GM12878 (cell line): ENCODE results near the gene PPP1R12A. TPM values are rescaled to one million over a fixed set of nuclear protein-coding genes. Genes with fewer than 3 reads are reported as not detected.

Experiments
- ATAC-seq: fragments of 200-7000 bp; cut with Tn5 transposase; 3 replicates; pipeline ENCODE4 v1.9.1; 2020; ENCODE audit warnings: mild to moderate bottlenecking, moderate library complexity
- BruUV-seq: library from RNA; stranded (reverse); fragments of 400-500 nt; replicated peaks from 2 replicates; lab custom pipeline; 2021; lab: Mats Ljungman, UMichigan
- CTCF ChIA-PET: fragments of 300-600 bp; sonication (Branson Sonifier 250); formaldehyde crosslinking; extraction: SDS; loops from one replicate; lab custom pipeline; 2021; ENCODE audit warnings: inconsistent platforms; lab: Yijun Ruan, JAX
- POLR2A ChIA-PET: fragments of 350-600 bp; formaldehyde crosslinking; extraction: SDS; loops from one replicate; lab custom pipeline; 2021; ENCODE audit warnings: inconsistent platforms; lab: Charles Lee
- RAD21 ChIA-PET: fragments of 300-600 bp; sonication (Branson Sonifier 250); formaldehyde crosslinking; loops from one replicate; lab custom pipeline; 2023; ENCODE audit warnings: antibody characterized with exemption; ENCODE audit not compliant: unreplicated experiment; lab: Charles Lee
- SMC1A ChIA-PET: fragments of 300-600 bp; sonication (Branson Sonifier 250); formaldehyde crosslinking; loops from one replicate; lab custom pipeline; 2023; ENCODE audit not compliant: unreplicated experiment, uncharacterized antibody; lab: Charles Lee
- DNase-seq: peaks from one replicate; pipeline ENCODE4 v3.0.0-alpha.2; 2011; ENCODE audit warnings: low read depth, low spot score
- FAIRE-seq: peaks from 3 replicates; lab custom pipeline; 2011; peaks lifted over from hg19 to GRCh38; lab: Jason Lieb, UNC
- H2AFZ ChIP-seq: 2 replicates; pipeline ENCODE4 v1.6.0; 2011; ENCODE audit warnings: low read depth, low read length, control low read depth; ENCODE audit not compliant: control insufficient read depth
- H3K27ac ChIP-seq: 2 replicates; pipeline ENCODE4 v1.5.1; 2011; ENCODE audit warnings: control low read depth; ENCODE audit not compliant: control insufficient read depth, insufficient read depth
- H3K27me3 ChIP-seq, 2 experiments: replicated peaks in 1 of 2; 2 replicates each; pipeline versions ENCODE4 v1.6.0 to v1.6.1; 2011; ENCODE audit warnings: low read length in 1 of 2; ENCODE audit not compliant: control insufficient read depth in 2 of 2, insufficient read depth in 2 of 2
- H3K36me3 ChIP-seq, 2 experiments: 2 replicates each; pipeline ENCODE4 v1.5.1; 2011; ENCODE audit warnings: low read length in 1 of 2; ENCODE audit not compliant: control insufficient read depth in 2 of 2, insufficient read depth in 2 of 2
- H3K4me1 ChIP-seq: 2 replicates; pipeline ENCODE4 v1.6.1; 2011; ENCODE audit warnings: mild to moderate bottlenecking, low read length, moderate library complexity, mixed read lengths; ENCODE audit not compliant: control insufficient read depth, insufficient read depth
- H3K4me2 ChIP-seq: 2 replicates; pipeline ENCODE4 v1.6.0; 2011; ENCODE audit warnings: control low read depth; ENCODE audit not compliant: control insufficient read depth, insufficient read depth
- H3K4me3 ChIP-seq: fragments of 200-600 bp; sonication (generic); 2 replicates; pipeline ENCODE4 v1.5.1; 2016
- H3K79me2 ChIP-seq: 2 replicates; pipeline ENCODE4 v1.6.0; 2011; ENCODE audit warnings: low read length; ENCODE audit not compliant: control insufficient read depth, insufficient read depth
- H3K9ac ChIP-seq: 2 replicates; pipeline ENCODE4 v1.8.0; 2011; ENCODE audit warnings: low read length, control low read depth, mixed read lengths; ENCODE audit not compliant: control insufficient read depth, insufficient read depth
- H3K9me3 ChIP-seq: replicated peaks from 3 replicates; pipeline ENCODE4 v1.5.1; 2011; ENCODE audit warnings: mild to moderate bottlenecking, low read length; ENCODE audit not compliant: control insufficient read depth, insufficient read depth
- H4K20me1 ChIP-seq: 2 replicates; pipeline ENCODE4 v1.6.0; 2011; ENCODE audit not compliant: control insufficient read depth, insufficient read depth
- CBFB ChIP-seq: IDR thresholded peaks from 2 replicates; pipeline ENCODE4 v1.6.1; 2016; ENCODE audit warnings: antibody characterized with exemption, low read depth
- CHD1 ChIP-seq: IDR thresholded peaks from 2 replicates; pipeline ENCODE4 v1.6.1; 2012; ENCODE audit warnings: low read depth, low read length, improper control_type of control experiment
- CREM ChIP-seq: IDR thresholded peaks from 2 replicates; pipeline ENCODE4 v1.6.1; 2014; ENCODE audit warnings: antibody characterized with exemption, low read depth
- FOS ChIP-seq: IDR thresholded peaks from 3 replicates; pipeline ENCODE4 v1.6.1; 2011; ENCODE audit warnings: borderline replicate concordance; ENCODE audit not compliant: insufficient read length; ENCODE audit errors: extremely low read depth
- FOXK2 ChIP-seq: fragments of 450-650 bp; IDR thresholded peaks from 2 replicates; pipeline ENCODE4 v1.6.1; 2017; ENCODE audit warnings: mild to moderate bottlenecking, moderate library complexity
- FOXM1 ChIP-seq: IDR thresholded peaks from 2 replicates; pipeline ENCODE4 v1.6.1; 2012; ENCODE audit warnings: low read depth, mild to moderate bottlenecking, inconsistent platforms, low read length, moderate library complexity
- MXI1 ChIP-seq: fragments of 150-350 bp; IDR thresholded peaks from 2 replicates; pipeline ENCODE4 v1.6.1; 2011; ENCODE audit warnings: low read depth, mild to moderate bottlenecking, inconsistent platforms, low read length, improper control_type of control experiment
- NFIC ChIP-seq: IDR thresholded peaks from 2 replicates; pipeline ENCODE4 v1.6.1; 2012; ENCODE audit warnings: low read depth, mild to moderate bottlenecking, inconsistent platforms, low read length, moderate library complexity
- POU2F2 ChIP-seq: IDR thresholded peaks from 3 replicates; pipeline ENCODE4 v1.6.1; 2011; ENCODE audit warnings: low read depth, mild to moderate bottlenecking, low read length, borderline replicate concordance
- RB1 ChIP-seq: fragments of 450-650 bp; formaldehyde crosslinking; IDR thresholded peaks from 2 replicates; pipeline ENCODE4 v1.6.1; 2017; ENCODE audit warnings: mild to moderate bottlenecking, borderline replicate concordance
- TAF1 ChIP-seq: IDR thresholded peaks from 2 replicates; pipeline ENCODE4 v1.6.1; 2011; ENCODE audit warnings: mild to moderate bottlenecking, low read depth, low read length, borderline replicate concordance
- TARDBP ChIP-seq: IDR thresholded peaks from 2 replicates; pipeline ENCODE4 v1.6.1; 2016; ENCODE audit warnings: borderline replicate concordance
- TCF3 ChIP-seq: IDR thresholded peaks from 2 replicates; pipeline ENCODE4 v1.6.1; 2012; ENCODE audit warnings: low read depth, mild to moderate bottlenecking, low read length, borderline replicate concordance; ENCODE audit not compliant: insufficient read depth
- WGBS: methylation state at CpG from one replicate; pipeline ENCODE4 v1.1.6; 2016; ENCODE audit warnings: low lambda C conversion rate; ENCODE audit not compliant: insufficient replicate concordance, insufficient coverage; ENCODE audit errors: missing lambda C conversion rate; 5-methylcytosine and 5-hydroxymethylcytosine counted together
- in situ Hi-C: fragments of 300-500 bp; cut with MboI; formaldehyde crosslinking; loops from 9 replicates; pipeline ENCODE4 v1.14.3; 2018; ENCODE audit warnings: mixed read lengths
- intact Hi-C: fragments of 100-400 bp; cut with micrococcal nuclease; formaldehyde crosslinking; loops from one replicate; pipeline ENCODE4 v1.14.2; 2022; ENCODE audit not compliant: unreplicated experiment
- polyA plus RNA-seq, 11 experiments: library from polyadenylated mRNA; depleted of rRNA in 4 of 11; unstranded in 6 of 11; stranded (reverse) in 5 of 11; fragments of >200 nt; fragmentation: Nextera tagmentation in 4 of 11; fragmentation: Illumina TruSeq in 1 of 11; extraction: Ambion mirVana in 4 of 11; extraction: Trizol in 1 of 11; gene quantifications; 1 replicate in 1 of 11; 2 replicates in 10 of 11; pipeline versions ENCODE4 v1.2.1 to v1.2.3, GENCODE V29; 2011 to 2016; ENCODE audit warnings: inconsistent platforms in 2 of 11, missing spikeins in 2 of 11, low read depth in 1 of 11
- total RNA-seq, 4 experiments: library from RNA; depleted of rRNA in 3 of 4; stranded (reverse); fragments of >200 nt in 3 of 4; fragmentation: Illumina TruSeq in 1 of 4; extraction: Trizol in 1 of 4; gene quantifications; 2 replicates each; pipeline versions ENCODE4 v1.2.1 to v1.2.3, GENCODE V29; 2013 to 2021
- TF ChIP-seq, protein P1 (sequence below), 3 experiments: IDR thresholded peaks in 2 of 3; conservative IDR thresholded peaks in 1 of 3; 2 replicates each; pipeline ENCODE4 v1.5.1; 2011; ENCODE audit warnings: low read depth in 3 of 3, low read length in 3 of 3, mild to moderate bottlenecking in 3 of 3, control low read depth in 2 of 3, moderate library complexity in 2 of 3, inconsistent platforms in 1 of 3, mixed read lengths in 1 of 3; ENCODE audit not compliant: control insufficient read depth in 2 of 3, insufficient read depth in 1 of 3; ENCODE audit errors: extremely low read depth in 1 of 3
- TF ChIP-seq, protein P2 (sequence below): IDR thresholded peaks from 2 replicates; pipeline ENCODE4 v1.6.1; 2012; ENCODE audit warnings: low read depth, low read length, improper control_type of control experiment
- TF ChIP-seq, protein P3 (sequence below): IDR thresholded peaks from 2 replicates; pipeline ENCODE4 v1.6.1; 2012; ENCODE audit warnings: low read depth, low read length, improper control_type of control experiment

The PPP1R12A gene
- total and polyA plus RNA-seq, 10 of the 15 experiments (the other 5 are each of a cell fraction or from before 2014, with no cell fraction given) = 22.8 to 134 (median 51.4) TPM

DNA sequence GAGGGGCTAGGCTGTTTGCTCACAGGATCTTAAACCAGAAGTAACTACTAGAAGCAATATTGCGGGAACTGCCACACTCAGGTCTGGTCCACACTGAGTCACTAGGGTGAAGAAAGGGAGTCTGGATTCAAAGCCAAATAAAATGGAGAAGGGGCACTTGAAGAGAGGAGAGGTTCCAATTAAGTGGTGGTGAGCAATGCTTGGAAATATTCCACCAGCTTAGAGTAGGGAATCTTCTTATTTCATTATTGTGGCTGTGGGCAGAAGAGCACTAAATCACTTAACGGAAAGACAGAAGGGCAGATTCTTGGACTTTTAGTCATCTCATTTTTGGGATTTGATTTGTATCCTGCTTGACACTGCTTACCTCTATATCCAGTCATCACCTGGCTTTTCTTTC is 48.6 kb upstream of the PPP1R12A start:
- ChIA-PET CTCF (no interaction called here), POLR2A (no interaction called here), SMC1A (no interaction called here), RAD21 (no interaction called here)
- H3K9me3 ChIP-seq = no peaks in the 10 kb centered on the region
- H4K20me1 ChIP-seq = no peaks in the 10 kb centered on the region
- TF ChIP-seq CHD1 (no peak), POU2F2 (no peak), MXI1 (no peak), TAF1 (no peak), CREM (no peak), TCF3 (no peak), FOXM1 (no peak), NFIC (no peak), CBFB (no peak), FOS (no peak), RB1 (no peak), TARDBP (no peak), FOXK2 (no peak)
- TF ChIP-seq, protein P1, sequence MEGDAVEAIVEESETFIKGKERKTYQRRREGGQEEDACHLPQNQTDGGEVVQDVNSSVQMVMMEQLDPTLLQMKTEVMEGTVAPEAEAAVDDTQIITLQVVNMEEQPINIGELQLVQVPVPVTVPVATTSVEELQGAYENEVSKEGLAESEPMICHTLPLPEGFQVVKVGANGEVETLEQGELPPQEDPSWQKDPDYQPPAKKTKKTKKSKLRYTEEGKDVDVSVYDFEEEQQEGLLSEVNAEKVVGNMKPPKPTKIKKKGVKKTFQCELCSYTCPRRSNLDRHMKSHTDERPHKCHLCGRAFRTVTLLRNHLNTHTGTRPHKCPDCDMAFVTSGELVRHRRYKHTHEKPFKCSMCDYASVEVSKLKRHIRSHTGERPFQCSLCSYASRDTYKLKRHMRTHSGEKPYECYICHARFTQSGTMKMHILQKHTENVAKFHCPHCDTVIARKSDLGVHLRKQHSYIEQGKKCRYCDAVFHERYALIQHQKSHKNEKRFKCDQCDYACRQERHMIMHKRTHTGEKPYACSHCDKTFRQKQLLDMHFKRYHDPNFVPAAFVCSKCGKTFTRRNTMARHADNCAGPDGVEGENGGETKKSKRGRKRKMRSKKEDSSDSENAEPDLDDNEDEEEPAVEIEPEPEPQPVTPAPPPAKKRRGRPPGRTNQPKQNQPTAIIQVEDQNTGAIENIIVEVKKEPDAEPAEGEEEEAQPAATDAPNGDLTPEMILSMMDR (IDR thresholded peaks at IDR 0.05 in 2 of 3, conservative IDR thresholded peaks at IDR 0.05 in 1 of 3; ENCODE audit: control insufficient read depth in 2 of 3, extremely low read depth in 1 of 3, insufficient read depth in 1 of 3, low read depth in 3 of 3, low read length in 3 of 3) = no peak
- TF ChIP-seq, protein P2, sequence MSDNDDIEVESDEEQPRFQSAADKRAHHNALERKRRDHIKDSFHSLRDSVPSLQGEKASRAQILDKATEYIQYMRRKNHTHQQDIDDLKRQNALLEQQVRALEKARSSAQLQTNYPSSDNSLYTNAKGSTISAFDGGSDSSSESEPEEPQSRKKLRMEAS = no peak
- TF ChIP-seq, protein P3, sequence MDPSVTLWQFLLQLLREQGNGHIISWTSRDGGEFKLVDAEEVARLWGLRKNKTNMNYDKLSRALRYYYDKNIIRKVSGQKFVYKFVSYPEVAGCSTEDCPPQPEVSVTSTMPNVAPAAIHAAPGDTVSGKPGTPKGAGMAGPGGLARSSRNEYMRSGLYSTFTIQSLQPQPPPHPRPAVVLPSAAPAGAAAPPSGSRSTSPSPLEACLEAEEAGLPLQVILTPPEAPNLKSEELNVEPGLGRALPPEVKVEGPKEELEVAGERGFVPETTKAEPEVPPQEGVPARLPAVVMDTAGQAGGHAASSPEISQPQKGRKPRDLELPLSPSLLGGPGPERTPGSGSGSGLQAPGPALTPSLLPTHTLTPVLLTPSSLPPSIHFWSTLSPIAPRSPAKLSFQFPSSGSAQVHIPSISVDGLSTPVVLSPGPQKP = no peak
- H3K4me2 ChIP-seq = no peak overlapping the region
- no peak overlapping the region for H3K4me3 ChIP-seq
- intact Hi-C loops = no loop called here
- no peak overlapping the region for H3K9ac ChIP-seq
- no peak overlapping the region for H2AFZ ChIP-seq
- in situ Hi-C loops = no loop called here
- no TSS peak for BruUV-seq
- FAIRE-seq (no peak), ATAC-seq (no peak), DNase-seq (no peak)
- H3K36me3 ChIP-seq = no peaks in the 10 kb centered on the region
- no peak overlapping the region for H3K27ac ChIP-seq
- H3K79me2 ChIP-seq = no peaks in the 10 kb centered on the region
- no peaks in the 10 kb centered on the region; a peak in 2 of 4 replicates for H3K27me3 ChIP-seq
- no peaks in the 10 kb centered on the region for H3K4me1 ChIP-seq
- WGBS = 67% methylated on average over 2 of the region's 2 CpGs
